ENCODE data around the gene SLC13A3.

Gene SLC13A3

GRCh38 chr20:46646659-46647380, 4.4 kb downstream of the SLC13A3 start:
- POLR2A ChIA-PET: no interaction called here

GRCh38 chr20:46646122-46646521, 5.1 kb downstream of the SLC13A3 start:
- 86% methylated on average over 1 of the region's 4 CpGs for WGBS (ENCODE audit: insufficient coverage)
- H3K4me1 ChIP-seq (ENCODE audit: control extremely low read depth in 1 of 4, control insufficient read depth in 4 of 4, insufficient read depth in 4 of 4, low read length in 3 of 4): peaks cover 0 to 3% (median under 1%) of the 10 kb centered on the region in 4 experiments
- ChIA-PET CTCF (no interaction called here), POLR2A (no interaction called here)
- no peaks in the 10 kb centered on the region for H3K9me3 ChIP-seq (ENCODE audit: control extremely low read depth in 1 of 5, control insufficient read depth in 4 of 5, insufficient read depth in 2 of 5, low read depth in 1 of 5, low read length in 4 of 5)
- no peaks in the 10 kb centered on the region for H3K36me3 ChIP-seq (ENCODE audit: control insufficient read depth in 4 of 4, insufficient read depth in 4 of 4, low read length in 3 of 4)
- no peak overlapping the region for H3K27ac ChIP-seq (ENCODE audit: insufficient read depth in 1 of 2, low read depth in 1 of 2, low read length in 2 of 2, poor library complexity in 1 of 2, severe bottlenecking in 2 of 2)
- H3K4me3 ChIP-seq (ENCODE audit: control insufficient read depth in 1 of 7, extremely low read depth in 1 of 7, insufficient read depth in 4 of 7, low read depth in 2 of 7, low read length in 6 of 7): no peak overlapping the region
- no peak for DNase-seq
- peaks cover 0 to 27% (median 15%) of the 10 kb centered on the region in 5 experiments for H3K27me3 ChIP-seq (replicated peaks in 2 of 5; ENCODE audit: control insufficient read depth in 4 of 5, insufficient read depth in 5 of 5, low read length in 4 of 5)

More at GRCh38 chr20:46646659-46647380, 4.4 kb downstream of the SLC13A3 start:
- DNase-seq: no peak
- Histone ChIP-seq H3K36me3 (ENCODE audit: control insufficient read depth in 4 of 4, insufficient read depth in 4 of 4, low read length in 3 of 4) (no peaks in the 10 kb centered on the region), H3K9me3 (ENCODE audit: control extremely low read depth in 1 of 5, control insufficient read depth in 4 of 5, insufficient read depth in 2 of 5, low read depth in 1 of 5, low read length in 4 of 5) (peaks cover 0 to 3% (median 0%) of the 10 kb centered on the region in 5 experiments), H3K27me3 (replicated peaks in 2 of 5; ENCODE audit: control insufficient read depth in 4 of 5, insufficient read depth in 5 of 5, low read length in 4 of 5) (peaks cover 5 to 34% (median 17%) of the 10 kb centered on the region in 5 experiments), H3K4me1 (ENCODE audit: control extremely low read depth in 1 of 4, control insufficient read depth in 4 of 4, insufficient read depth in 4 of 4, low read length in 3 of 4) (peaks cover 0 to 7% (median 3%) of the 10 kb centered on the region in 4 experiments), H3K27ac (ENCODE audit: insufficient read depth in 1 of 2, low read depth in 1 of 2, low read length in 2 of 2, poor library complexity in 1 of 2, severe bottlenecking in 2 of 2) (no peak overlapping the region), H3K4me3 (ENCODE audit: control insufficient read depth in 1 of 7, extremely low read depth in 1 of 7, insufficient read depth in 4 of 7, low read depth in 2 of 7, low read length in 6 of 7) (no peak overlapping the region)
- CTCF ChIA-PET: no interaction called here
- WGBS (ENCODE audit: insufficient coverage): 89% methylated on average over 3 of the region's 3 CpGs

GRCh38 chr20:46644733-46645132, 6.5 kb downstream of the SLC13A3 start:
- H3K9me3 ChIP-seq (ENCODE audit: control extremely low read depth in 1 of 5, control insufficient read depth in 4 of 5, insufficient read depth in 2 of 5, low read depth in 1 of 5, low read length in 4 of 5): no peaks in the 10 kb centered on the region
- WGBS (ENCODE audit: insufficient coverage): 100% methylated on average over 1 of the region's 1 CpG
- no peak for DNase-seq
- ChIA-PET POLR2A (no interaction called here), CTCF (no interaction called here)
- H3K27me3 ChIP-seq (replicated peaks in 2 of 5; ENCODE audit: control insufficient read depth in 4 of 5, insufficient read depth in 5 of 5, low read length in 4 of 5): peaks cover 0 to 14% (median 3%) of the 10 kb centered on the region in 5 experiments
- H3K4me3 ChIP-seq (ENCODE audit: control insufficient read depth in 1 of 7, extremely low read depth in 1 of 7, insufficient read depth in 4 of 7, low read depth in 2 of 7, low read length in 6 of 7): no peak overlapping the region
- H3K4me1 ChIP-seq (ENCODE audit: control extremely low read depth in 1 of 4, control insufficient read depth in 4 of 4, insufficient read depth in 4 of 4, low read length in 3 of 4): no peaks in the 10 kb centered on the region
- H3K36me3 ChIP-seq (ENCODE audit: control insufficient read depth in 4 of 4, insufficient read depth in 4 of 4, low read length in 3 of 4): no peaks in the 10 kb centered on the region
- H3K27ac ChIP-seq (ENCODE audit: insufficient read depth in 1 of 2, low read depth in 1 of 2, low read length in 2 of 2, poor library complexity in 1 of 2, severe bottlenecking in 2 of 2): no peak overlapping the region

GRCh38 chr20:46644160-46644559, 7.1 kb downstream of the SLC13A3 start:
- CTCF ChIA-PET: no interaction called here
- Histone ChIP-seq H3K4me3 (ENCODE audit: control insufficient read depth in 1 of 7, extremely low read depth in 1 of 7, insufficient read depth in 4 of 7, low read depth in 2 of 7, low read length in 6 of 7) (no peak overlapping the region), H3K27me3 (replicated peaks in 2 of 5; ENCODE audit: control insufficient read depth in 4 of 5, insufficient read depth in 5 of 5, low read length in 4 of 5) (peaks cover 0 to 8% (median 2%) of the 10 kb centered on the region in 5 experiments), H3K36me3 (ENCODE audit: control insufficient read depth in 4 of 4, insufficient read depth in 4 of 4, low read length in 3 of 4) (no peaks in the 10 kb centered on the region), H3K27ac (ENCODE audit: insufficient read depth in 1 of 2, low read depth in 1 of 2, low read length in 2 of 2, poor library complexity in 1 of 2, severe bottlenecking in 2 of 2) (no peak overlapping the region), H3K9me3 (ENCODE audit: control extremely low read depth in 1 of 5, control insufficient read depth in 4 of 5, insufficient read depth in 2 of 5, low read depth in 1 of 5, low read length in 4 of 5) (no peaks in the 10 kb centered on the region), H3K4me1 (ENCODE audit: control extremely low read depth in 1 of 4, control insufficient read depth in 4 of 4, insufficient read depth in 4 of 4, low read length in 3 of 4) (no peaks in the 10 kb centered on the region)
- no peak for DNase-seq
- 100% methylated on average over 1 of the region's 3 CpGs for WGBS (ENCODE audit: insufficient coverage)
- POLR2A ChIA-PET: no interaction called here

GRCh38 chr20:46642969-46643343, 8.3 kb downstream of the SLC13A3 start:
- no peaks in the 10 kb centered on the region for H3K9me3 ChIP-seq (ENCODE audit: control extremely low read depth in 1 of 5, control insufficient read depth in 4 of 5, insufficient read depth in 2 of 5, low read depth in 1 of 5, low read length in 4 of 5)
- H3K36me3 ChIP-seq (ENCODE audit: control insufficient read depth in 4 of 4, insufficient read depth in 4 of 4, low read length in 3 of 4): no peaks in the 10 kb centered on the region
- CTCF ChIA-PET: no interaction called here
- POLR2A ChIA-PET: no interaction called here
- H3K4me1 ChIP-seq (ENCODE audit: control extremely low read depth in 1 of 4, control insufficient read depth in 4 of 4, insufficient read depth in 4 of 4, low read length in 3 of 4): no peaks in the 10 kb centered on the region
- peaks cover 0 to 4% (median 2%) of the 10 kb centered on the region in 5 experiments for H3K27me3 ChIP-seq (replicated peaks in 2 of 5; ENCODE audit: control insufficient read depth in 4 of 5, insufficient read depth in 5 of 5, low read length in 4 of 5)
- DNase-seq: no peak
- WGBS (ENCODE audit: insufficient coverage): 100% methylated on average over 1 of the region's 5 CpGs
- no peak overlapping the region for H3K4me3 ChIP-seq (ENCODE audit: control insufficient read depth in 1 of 7, extremely low read depth in 1 of 7, insufficient read depth in 4 of 7, low read depth in 2 of 7, low read length in 6 of 7)
- H3K27ac ChIP-seq (ENCODE audit: insufficient read depth in 1 of 2, low read depth in 1 of 2, low read length in 2 of 2, poor library complexity in 1 of 2, severe bottlenecking in 2 of 2): no peak overlapping the region

GRCh38 chr20:46642265-46642968, 8.8 kb downstream of the SLC13A3 start:
- H3K27ac ChIP-seq (ENCODE audit: insufficient read depth in 1 of 2, low read depth in 1 of 2, low read length in 2 of 2, poor library complexity in 1 of 2, severe bottlenecking in 2 of 2): no peak overlapping the region
- H3K4me1 ChIP-seq (ENCODE audit: control extremely low read depth in 1 of 4, control insufficient read depth in 4 of 4, insufficient read depth in 4 of 4, low read length in 3 of 4): no peaks in the 10 kb centered on the region
- WGBS (ENCODE audit: insufficient coverage): 93% methylated on average over 12 of the region's 12 CpGs
- CTCF ChIA-PET: no interaction called here
- no peaks in the 10 kb centered on the region for H3K36me3 ChIP-seq (ENCODE audit: control insufficient read depth in 4 of 4, insufficient read depth in 4 of 4, low read length in 3 of 4)
- no peak for DNase-seq
- H3K9me3 ChIP-seq (ENCODE audit: control extremely low read depth in 1 of 5, control insufficient read depth in 4 of 5, insufficient read depth in 2 of 5, low read depth in 1 of 5, low read length in 4 of 5): no peaks in the 10 kb centered on the region
- H3K27me3 ChIP-seq (replicated peaks in 2 of 5; ENCODE audit: control insufficient read depth in 4 of 5, insufficient read depth in 5 of 5, low read length in 4 of 5): peaks cover 0 to 4% (median 0%) of the 10 kb centered on the region in 5 experiments
- no peak overlapping the region for H3K4me3 ChIP-seq (ENCODE audit: control insufficient read depth in 1 of 7, extremely low read depth in 1 of 7, insufficient read depth in 4 of 7, low read depth in 2 of 7, low read length in 6 of 7)
- POLR2A ChIA-PET: no interaction called here

GRCh38 chr20:46641424-46641823, 9.8 kb downstream of the SLC13A3 start:
- POLR2A ChIA-PET: no interaction called here

More at GRCh38 chr20:46641424-46641823, 9.8 kb downstream of the SLC13A3 start:
- Histone ChIP-seq H3K27me3 (replicated peaks in 2 of 5; ENCODE audit: control insufficient read depth in 4 of 5, insufficient read depth in 5 of 5, low read length in 4 of 5) (peaks cover 0 to 4% (median 0%) of the 10 kb centered on the region in 5 experiments), H3K9me3 (ENCODE audit: control extremely low read depth in 1 of 5, control insufficient read depth in 4 of 5, insufficient read depth in 2 of 5, low read depth in 1 of 5, low read length in 4 of 5) (no peaks in the 10 kb centered on the region), H3K4me1 (ENCODE audit: control extremely low read depth in 1 of 4, control insufficient read depth in 4 of 4, insufficient read depth in 4 of 4, low read length in 3 of 4) (no peaks in the 10 kb centered on the region), H3K27ac (ENCODE audit: insufficient read depth in 1 of 2, low read depth in 1 of 2, low read length in 2 of 2, poor library complexity in 1 of 2, severe bottlenecking in 2 of 2) (no peak overlapping the region), H3K4me3 (ENCODE audit: control insufficient read depth in 1 of 7, extremely low read depth in 1 of 7, insufficient read depth in 4 of 7, low read depth in 2 of 7, low read length in 6 of 7) (no peak overlapping the region), H3K36me3 (ENCODE audit: control insufficient read depth in 4 of 4, insufficient read depth in 4 of 4, low read length in 3 of 4) (no peaks in the 10 kb centered on the region)
- no peak for DNase-seq
- CTCF ChIA-PET: no interaction called here
